ENCODE data around the gene TMEM243.

Gene TMEM243

GRCh38 chr7:87159538-87159937, 60.0 kb downstream of the TMEM243 start:
- DNase-seq (ENCODE audit: low read depth in 2 of 2) = no peak

- DNase-seq (ENCODE audit: low read depth in 2 of 2) = no peak
Measured at GRCh38 chr7:87156709-87157108, 62.8 kb downstream of the TMEM243 start.

- DNase-seq (ENCODE audit: low read depth in 2 of 2) = no peak
Measured at GRCh38 chr7:87155788-87156187, 63.7 kb downstream of the TMEM243 start.

GRCh38 chr7:87154569-87154968, 65.0 kb downstream of the TMEM243 start:
- no peak for DNase-seq (ENCODE audit: low read depth in 2 of 2)

- DNase-seq (ENCODE audit: low read depth in 2 of 2) = no peak
Measured at GRCh38 chr7:87154166-87154565, 65.4 kb downstream of the TMEM243 start.

GRCh38 chr7:87152897-87153641, 66.5 kb downstream of the TMEM243 start:
- no peak for DNase-seq (ENCODE audit: low read depth in 2 of 2)

- peak; percentile 90 for DNase-seq (ENCODE audit: low read depth in 2 of 2)
Measured at GRCh38 chr7:87152112-87152896, 67.2 kb downstream of the TMEM243 start, which contains the start of gene DMTF1. TSS of gene DMTF1 (plus strand) at chr7:87152453. CDS start at chr7:87164942, 12,489 bp downstream.

- no peak for DNase-seq (ENCODE audit: low read depth in 2 of 2)
Measured at GRCh38 chr7:87151729-87152111, 67.8 kb downstream of the TMEM243 start.

- no peak for DNase-seq (ENCODE audit: low read depth in 2 of 2)
Measured at GRCh38 chr7:87151002-87151728, 68.4 kb downstream of the TMEM243 start.

GRCh38 chr7:87148332-87148955, 71.1 kb downstream of the TMEM243 start:
- no peak for DNase-seq (ENCODE audit: low read depth in 2 of 2)

GRCh38 chr7:87147500-87147899, 72.0 kb downstream of the TMEM243 start:
- DNase-seq (ENCODE audit: low read depth in 2 of 2) = no peak

- DNase-seq (ENCODE audit: low read depth in 2 of 2) = no peak
Measured at GRCh38 chr7:87146740-87147386, 72.7 kb downstream of the TMEM243 start.
